ENCODE measurements around the gene SART3.

SART3 gene

GRCh38 chr12:108560752-108561719, at the start of gene SART3:
TSS of gene SART3 (minus strand) at chr12:108561173. CDS start at chr12:108561154, 19 bp downstream.
- peak within 1 kb of the TSS; percentile 99 for H3K27ac Mint-ChIP-seq
- no peaks in the 10 kb centered on the region for H3K27me3 Mint-ChIP-seq (ENCODE audit: low read depth)
- H3K4me3 Mint-ChIP-seq = peak within 1 kb of the TSS; percentile 99
- peaks cover 25% of the 10 kb centered on the region for H3K36me3 Mint-ChIP-seq (ENCODE audit: low read depth)
- DNase-seq (ENCODE audit: low spot score) = peak; percentile 79
- peaks cover 30% of the 10 kb centered on the region for H3K4me1 Mint-ChIP-seq (ENCODE audit: low read depth)
- H3K9me3 Mint-ChIP-seq = no peaks in the 10 kb centered on the region

- no peak for DNase-seq (ENCODE audit: low spot score)
- Mint-ChIP-seq H3K9me3 (peaks cover 6% of the 10 kb centered on the region), H3K27me3 (ENCODE audit: low read depth) (peaks cover 4% of the 10 kb centered on the region), H3K4me3 (no peak overlapping the region), H3K27ac (no peak overlapping the region), H3K4me1 (ENCODE audit: low read depth) (peaks cover 4% of the 10 kb centered on the region), H3K36me3 (ENCODE audit: low read depth) (peaks cover 9% of the 10 kb centered on the region)
These were observed 49.4 kb upstream of the SART3 start for GRCh38 chr12:108610336-108610815.

GRCh38 chr12:108609537-108610335, 48.8 kb upstream of the SART3 start:
- Mint-ChIP-seq H3K4me3 (no peak overlapping the region), H3K9me3 (peaks cover 8% of the 10 kb centered on the region), H3K36me3 (ENCODE audit: low read depth) (peaks cover 7% of the 10 kb centered on the region), H3K27me3 (ENCODE audit: low read depth) (peaks cover 6% of the 10 kb centered on the region), H3K4me1 (ENCODE audit: low read depth) (peaks cover 4% of the 10 kb centered on the region), H3K27ac (no peak overlapping the region)
- DNase-seq (ENCODE audit: low spot score) = no peak

- DNase-seq (ENCODE audit: low spot score) = no peak
- Mint-ChIP-seq H3K4me1 (ENCODE audit: low read depth) (no peaks in the 10 kb centered on the region), H3K27me3 (ENCODE audit: low read depth) (peaks cover 6% of the 10 kb centered on the region), H3K4me3 (no peak overlapping the region), H3K27ac (no peak overlapping the region), H3K9me3 (peaks cover 8% of the 10 kb centered on the region), H3K36me3 (ENCODE audit: low read depth) (peaks cover 2% of the 10 kb centered on the region)
These were observed 47.6 kb upstream of the SART3 start for GRCh38 chr12:108608616-108609015.

- H3K27ac Mint-ChIP-seq = no peak overlapping the region
- H3K9me3 Mint-ChIP-seq = peaks cover 8% of the 10 kb centered on the region
- H3K36me3 Mint-ChIP-seq (ENCODE audit: low read depth) = peaks cover 2% of the 10 kb centered on the region
- peaks cover 6% of the 10 kb centered on the region for H3K27me3 Mint-ChIP-seq (ENCODE audit: low read depth)
- no peak for DNase-seq (ENCODE audit: low spot score)
- H3K4me3 Mint-ChIP-seq = no peak overlapping the region
- H3K4me1 Mint-ChIP-seq (ENCODE audit: low read depth) = no peaks in the 10 kb centered on the region
These were observed 47.1 kb upstream of the SART3 start for GRCh38 chr12:108607981-108608600.

GRCh38 chr12:108606492-108606891, 45.5 kb upstream of the SART3 start:
- DNase-seq (ENCODE audit: low spot score) = no peak
- Mint-ChIP-seq H3K27ac (no peak overlapping the region), H3K36me3 (ENCODE audit: low read depth) (peaks cover 2% of the 10 kb centered on the region), H3K9me3 (peaks cover 8% of the 10 kb centered on the region), H3K27me3 (ENCODE audit: low read depth) (peaks cover 6% of the 10 kb centered on the region), H3K4me3 (no peak overlapping the region), H3K4me1 (ENCODE audit: low read depth) (no peaks in the 10 kb centered on the region)

- DNase-seq (ENCODE audit: low spot score) = no peak
- H3K36me3 Mint-ChIP-seq (ENCODE audit: low read depth) = peaks cover 2% of the 10 kb centered on the region
- no peaks in the 10 kb centered on the region for H3K4me1 Mint-ChIP-seq (ENCODE audit: low read depth)
- peaks cover 6% of the 10 kb centered on the region for H3K27me3 Mint-ChIP-seq (ENCODE audit: low read depth)
- peaks cover 8% of the 10 kb centered on the region for H3K9me3 Mint-ChIP-seq
- H3K27ac Mint-ChIP-seq = peak overlapping the region; percentile 70
- H3K4me3 Mint-ChIP-seq = no peak overlapping the region
These were observed 44.9 kb upstream of the SART3 start for GRCh38 chr12:108605690-108606406.

GRCh38 chr12:108605000-108605689, 44.2 kb upstream of the SART3 start:
- H3K36me3 Mint-ChIP-seq (ENCODE audit: low read depth) = peaks cover 2% of the 10 kb centered on the region
- peaks cover 6% of the 10 kb centered on the region for H3K27me3 Mint-ChIP-seq (ENCODE audit: low read depth)
- H3K27ac Mint-ChIP-seq = peak overlapping the region; percentile 70
- H3K9me3 Mint-ChIP-seq = peaks cover 8% of the 10 kb centered on the region
- no peaks in the 10 kb centered on the region for H3K4me1 Mint-ChIP-seq (ENCODE audit: low read depth)
- no peak for DNase-seq (ENCODE audit: low spot score)
- H3K4me3 Mint-ChIP-seq = no peak overlapping the region

- Mint-ChIP-seq H3K9me3 (peaks cover 8% of the 10 kb centered on the region), H3K4me3 (no peak overlapping the region), H3K4me1 (ENCODE audit: low read depth) (no peaks in the 10 kb centered on the region), H3K27me3 (ENCODE audit: low read depth) (peaks cover 6% of the 10 kb centered on the region), H3K27ac (no peak overlapping the region), H3K36me3 (ENCODE audit: low read depth) (peaks cover 2% of the 10 kb centered on the region)
- DNase-seq (ENCODE audit: low spot score) = no peak
These were observed 43.4 kb upstream of the SART3 start for GRCh38 chr12:108604208-108604941.

- H3K27ac Mint-ChIP-seq = no peak overlapping the region
- no peaks in the 10 kb centered on the region for H3K4me1 Mint-ChIP-seq (ENCODE audit: low read depth)
- peaks cover 2% of the 10 kb centered on the region for H3K36me3 Mint-ChIP-seq (ENCODE audit: low read depth)
- DNase-seq (ENCODE audit: low spot score) = no peak
- H3K9me3 Mint-ChIP-seq = peaks cover 8% of the 10 kb centered on the region
- no peak overlapping the region for H3K4me3 Mint-ChIP-seq
- peaks cover 6% of the 10 kb centered on the region for H3K27me3 Mint-ChIP-seq (ENCODE audit: low read depth)
These were observed 42.8 kb upstream of the SART3 start for GRCh38 chr12:108603743-108604142.

GRCh38 chr12:108602976-108603704, 42.2 kb upstream of the SART3 start:
- Mint-ChIP-seq H3K4me3 (no peak overlapping the region), H3K4me1 (ENCODE audit: low read depth) (no peaks in the 10 kb centered on the region), H3K27me3 (ENCODE audit: low read depth) (peaks cover 6% of the 10 kb centered on the region), H3K9me3 (peaks cover 8% of the 10 kb centered on the region), H3K27ac (no peak overlapping the region), H3K36me3 (ENCODE audit: low read depth) (peaks cover 2% of the 10 kb centered on the region)
- no peak for DNase-seq (ENCODE audit: low spot score)

- Mint-ChIP-seq H3K27me3 (ENCODE audit: low read depth) (peaks cover 2% of the 10 kb centered on the region), H3K27ac (no peak overlapping the region), H3K36me3 (ENCODE audit: low read depth) (peaks cover 2% of the 10 kb centered on the region), H3K9me3 (peaks cover 8% of the 10 kb centered on the region), H3K4me1 (ENCODE audit: low read depth) (no peaks in the 10 kb centered on the region), H3K4me3 (no peak overlapping the region)
- DNase-seq (ENCODE audit: low spot score) = no peak
These were observed 41.3 kb upstream of the SART3 start for GRCh38 chr12:108602209-108602705.

Measured in T-helper 2 cell treated with Interferon-gamma antibody and Interleukin-4, amounts not matched to agents 5 μg/mL and 100 μg/mL, for 36 hours (primary cell).